Natural killer cell (primary cell): Measurements from ENCODE around the gene MAP1B. TPM values are rescaled to one million over a fixed set of nuclear protein-coding genes. Genes with fewer than 3 reads are reported as not detected.

Experiments used
- ATAC-seq, 3 donors: fragments of 150-1000 bp in 2 of 3; fragments of 200-7000 bp in 1 of 3; cut with Tn5 transposase; 1 replicate in 1 of 3; 2 replicates in 2 of 3; pipeline ENCODE4 v1.10.0; 2021; ENCODE audit warnings: mild to moderate bottlenecking in 2 of 3, moderate library complexity in 2 of 3
- DNase-seq, 2 donors: peaks; one replicate each; pipeline versions ENCODE4 v3.0.0 to v3.0.0-alpha.2; 2013 to 2021; ENCODE audit warnings: mixed read lengths in 1 of 2
- H3K27ac ChIP-seq: one replicate; pipeline ENCODE4 v1.5.1; 2013; ENCODE audit warnings: mild to moderate bottlenecking, low read length
- H3K27me3 ChIP-seq: one replicate; pipeline ENCODE4 v1.6.1; 2013; ENCODE audit warnings: low read length; ENCODE audit not compliant: control insufficient read depth, insufficient read depth
- H3K36me3 ChIP-seq: one replicate; pipeline ENCODE4 v1.6.1; 2013; ENCODE audit warnings: low read length; ENCODE audit not compliant: control insufficient read depth, insufficient read depth
- H3K4me1 ChIP-seq: one replicate; pipeline ENCODE4 v1.6.1; 2013; ENCODE audit warnings: low read length; ENCODE audit not compliant: control insufficient read depth, insufficient read depth
- H3K4me3 ChIP-seq: one replicate; pipeline ENCODE4 v1.5.1; 2013; ENCODE audit warnings: low read length
- H3K9me3 ChIP-seq: one replicate; pipeline ENCODE4 v1.6.1; 2013; ENCODE audit warnings: low read length; ENCODE audit not compliant: control insufficient read depth, insufficient read depth
- H3K27ac Mint-ChIP-seq, 2 donors: one replicate each; pipeline ENCODE4 v1.8.0; 2022; ENCODE audit warnings: mild to moderate bottlenecking in 2 of 2, mixed read lengths in 2 of 2, moderate library complexity in 1 of 2
- H3K27me3 Mint-ChIP-seq, 2 donors: one replicate each; pipeline ENCODE4 v1.8.0; 2022; ENCODE audit warnings: low read depth in 2 of 2, mixed read lengths in 2 of 2
- H3K36me3 Mint-ChIP-seq: one replicate; pipeline ENCODE4 v1.8.0; 2022; ENCODE audit warnings: mixed read lengths
- H3K4me1 Mint-ChIP-seq, 2 donors: one replicate each; pipeline ENCODE4 v1.8.0; 2022; ENCODE audit warnings: mixed read lengths in 2 of 2
- H3K4me3 Mint-ChIP-seq: one replicate; pipeline ENCODE4 v1.8.0; 2022; ENCODE audit warnings: mild to moderate bottlenecking, moderate library complexity, mixed read lengths
- H3K9me3 Mint-ChIP-seq, 2 donors: one replicate each; pipeline ENCODE4 v1.8.0; 2022; ENCODE audit warnings: mixed read lengths in 2 of 2
- CTCF ChIP-seq: fragments of 200-600 bp; IDR thresholded peaks from one replicate; pipeline ENCODE4 v1.8.0; 2022; ENCODE audit warnings: antibody characterized with exemption
- WGBS: methylation state at CpG from one replicate; pipeline ENCODE4 v1.1.7; 2013; ENCODE audit warnings: missing lambda C conversion rate; ENCODE audit not compliant: insufficient coverage; 5-methylcytosine and 5-hydroxymethylcytosine counted together
- intact Hi-C: fragments of 100-400 bp; cut with micrococcal nuclease; formaldehyde crosslinking; loops from one replicate; pipeline ENCODE4 v1.14.2; 2022
- total RNA-seq, 4 donors: library from RNA; stranded (reverse); fragments of 120-200 nt in 1 of 4; gene quantifications; one replicate each; pipeline versions ENCODE4 v1.2.3 to v1.2.4, GENCODE V29; 2013 to 2022

The MAP1B gene
- total RNA-seq, 3 donors from 2014 or later (not counting 1 experiment from before 2014, with no cell fraction given) = 0.07 to 0.31 TPM; not detected in 1

- Mint-ChIP-seq H3K27me3 (no peaks in the 10 kb centered on the region), H3K27ac (no peak overlapping the region), H3K36me3 (peaks cover 8% of the 10 kb centered on the region), H3K4me1 (peaks cover 35 to 41% of the 10 kb centered on the region in 2 donors), H3K9me3 (no peaks in the 10 kb centered on the region), H3K4me3 (no peak overlapping the region)
- Histone ChIP-seq H3K36me3 (peaks cover 11% of the 10 kb centered on the region), H3K4me3 (no peak overlapping the region), H3K9me3 (no peaks in the 10 kb centered on the region), H3K4me1 (peaks cover 4% of the 10 kb centered on the region), H3K27me3 (no peaks in the 10 kb centered on the region), H3K27ac (no peak overlapping the region)
- ATAC-seq (no peak), DNase-seq (no peak)
- 80% methylated on average over 1 of the region's 3 CpGs for WGBS
- TF ChIP-seq CTCF = no peak
- intact Hi-C loops = loop anchor here (10.0 kb wide), 1 partner anchor 633 kb away; no protein-coding TSS in a partner anchor
Measured at GRCh38 chr5:72237879-72238278, 130.6 kb downstream of the MAP1B start.

DNA sequence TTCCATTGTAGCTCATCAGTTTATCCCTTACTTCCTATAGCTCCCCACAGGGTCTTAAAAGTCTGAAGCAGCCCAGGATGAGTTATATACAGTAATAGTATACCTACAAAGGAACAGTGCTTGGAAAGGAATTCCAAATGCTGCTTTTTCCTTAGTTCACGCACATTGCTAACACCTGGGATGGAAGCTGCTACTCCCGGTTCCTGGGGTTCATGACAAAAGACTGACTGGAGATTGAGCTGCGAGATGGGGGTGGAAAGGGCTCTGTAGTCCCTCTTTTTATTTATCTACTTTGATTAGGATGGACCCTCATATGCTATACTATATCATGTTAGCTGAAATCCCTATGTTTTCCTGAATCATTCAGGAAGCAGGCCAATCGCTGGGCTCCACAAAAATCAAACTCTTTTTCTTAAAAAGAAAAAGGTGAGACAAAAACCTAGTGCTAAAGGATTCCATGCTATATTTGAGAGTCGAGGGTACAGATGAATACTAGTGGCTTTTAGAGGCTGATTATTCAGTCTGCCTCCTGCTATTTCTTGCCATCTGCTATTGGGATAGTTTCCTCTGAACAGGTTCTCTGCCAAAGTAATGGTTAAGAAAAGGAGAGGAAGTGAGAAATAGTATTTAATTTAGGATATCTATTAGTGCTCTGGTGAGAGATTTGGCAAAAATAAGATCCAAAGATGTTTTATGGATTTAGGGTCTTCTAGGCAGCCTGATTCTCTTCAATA, 131.6 kb downstream of the MAP1B start:
- no peaks in the 10 kb centered on the region for H3K27me3 ChIP-seq
- Mint-ChIP-seq H3K4me1 (peaks cover 33 to 36% of the 10 kb centered on the region in 2 donors), H3K27ac (no peak overlapping the region), H3K4me3 (no peak overlapping the region), H3K36me3 (peaks cover 8% of the 10 kb centered on the region), H3K27me3 (no peaks in the 10 kb centered on the region), H3K9me3 (no peaks in the 10 kb centered on the region)
- DNase-seq = no peak
- H3K9me3 ChIP-seq = no peaks in the 10 kb centered on the region
- 94% methylated on average over 5 of the region's 5 CpGs for WGBS
- intact Hi-C loops = loop anchor here (10.0 kb wide), 1 partner anchor 634 kb away; no protein-coding TSS in a partner anchor
- TF ChIP-seq CTCF = no peak
- H3K4me3 ChIP-seq = no peak overlapping the region
- peaks cover 11% of the 10 kb centered on the region for H3K36me3 ChIP-seq
- peaks cover 3% of the 10 kb centered on the region for H3K4me1 ChIP-seq
- no peak overlapping the region for H3K27ac ChIP-seq
- no peak for ATAC-seq

DNA sequence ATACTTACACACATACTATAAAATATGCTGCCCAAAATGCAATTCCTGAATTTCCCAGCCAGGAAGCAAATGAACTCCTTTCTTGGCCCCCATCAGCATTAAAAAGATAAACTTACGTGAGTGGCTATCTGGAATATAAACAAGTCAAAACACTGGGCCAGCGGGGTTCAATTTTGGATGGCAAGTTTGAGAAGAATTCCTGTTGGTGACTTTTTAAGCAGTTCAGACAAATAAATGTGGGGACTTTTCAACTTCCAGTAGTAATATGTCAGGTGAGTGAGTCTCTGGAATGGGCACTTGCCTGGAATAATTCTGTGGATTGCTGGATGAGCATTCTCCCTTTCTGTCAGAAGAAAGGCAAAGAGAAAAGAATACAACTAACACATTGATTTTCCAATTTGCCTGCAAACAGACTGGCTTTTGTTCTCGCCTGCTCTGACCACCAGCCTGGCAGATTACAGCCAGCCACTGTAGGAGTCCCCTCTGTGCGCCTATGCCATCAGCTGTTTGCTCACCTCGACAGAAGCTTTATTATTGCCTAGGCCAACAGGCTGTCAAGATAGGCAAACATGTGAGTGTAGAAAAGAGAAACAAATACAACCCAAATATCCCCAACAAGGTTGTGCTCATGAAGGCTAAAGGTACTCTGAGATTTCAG, 134.2 kb downstream of the MAP1B start:
- H3K9me3 ChIP-seq = no peaks in the 10 kb centered on the region
- no peak overlapping the region for H3K4me3 Mint-ChIP-seq
- H3K36me3 ChIP-seq = peaks cover 11% of the 10 kb centered on the region
- TF ChIP-seq CTCF = no peak
- peak overlapping the region in 1 of 2 donors; percentile 2 for H3K27ac Mint-ChIP-seq
- H3K27ac ChIP-seq = no peak overlapping the region
- peaks cover 0 to 4% of the 10 kb centered on the region in 2 donors for H3K27me3 Mint-ChIP-seq
- WGBS = 97% methylated on average over 5 of the region's 5 CpGs
- H3K36me3 Mint-ChIP-seq = peaks cover 8% of the 10 kb centered on the region
- H3K4me3 ChIP-seq = no peak overlapping the region
- no peaks in the 10 kb centered on the region for H3K27me3 ChIP-seq
- no peaks in the 10 kb centered on the region for H3K4me1 ChIP-seq
- intact Hi-C loops = no loop called here
- H3K4me1 Mint-ChIP-seq = peaks cover 32 to 34% of the 10 kb centered on the region in 2 donors
- DNase-seq = no peak
- no peaks in the 10 kb centered on the region for H3K9me3 Mint-ChIP-seq
- no peak for ATAC-seq
